ENCODE results near the gene PDHB. TPM values are rescaled to one million over a fixed set of nuclear protein-coding genes. Genes with fewer than 3 reads are reported as not detected.

The PDHB gene
- total and polyA plus RNA-seq, 4 donors = 47.8 to 92.1 (median 60.6) TPM

DNA sequence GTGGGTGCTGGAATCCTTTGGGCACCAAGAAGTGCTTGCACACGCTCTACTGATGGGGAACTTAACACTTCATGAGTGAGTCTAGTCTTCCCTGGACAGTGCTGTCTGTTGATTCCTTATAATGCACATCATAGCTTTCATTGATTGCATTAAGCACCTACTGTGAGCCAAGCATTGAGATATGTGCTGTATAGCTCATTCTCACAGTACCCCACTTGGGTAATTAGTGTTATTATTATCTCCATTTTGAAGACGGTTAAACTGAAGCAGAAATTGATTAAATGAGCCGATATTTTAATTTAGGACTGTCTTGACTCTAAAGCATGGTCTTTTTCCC lies 504 bp upstream of the PDHB start:
- H3K9me3 ChIP-seq (ENCODE audit: control insufficient read depth in 4 of 4, low read length in 3 of 4) = no peaks in the 10 kb centered on the region
- no peak for DNase-seq (ENCODE audit: low spot score)
- TF ChIP-seq JUND (IDR thresholded peaks at IDR 0.05) = no peak
- TF ChIP-seq FOXA1 (IDR thresholded peaks at IDR 0.05) = no peak
- peak overlapping the region in 1 of 2 donors; percentile 18 for H3K9ac ChIP-seq (ENCODE audit: low read depth in 1 of 2, low read length in 2 of 2)
- peaks cover 4 to 25% (median 16%) of the 10 kb centered on the region in 4 donors for H3K36me3 ChIP-seq (ENCODE audit: control insufficient read depth in 4 of 4, insufficient read depth in 3 of 4, low read depth in 1 of 4, low read length in 3 of 4)
- WGBS = 74% methylated on average over 3 of the region's 3 CpGs
- H3K27me3 ChIP-seq (ENCODE audit: control insufficient read depth in 4 of 4, insufficient read depth in 4 of 4, low read length in 3 of 4) = no peaks in the 10 kb centered on the region
- peaks cover 4 to 15% (median 11%) of the 10 kb centered on the region in 4 donors for H3K4me1 ChIP-seq (ENCODE audit: control insufficient read depth in 4 of 4, insufficient read depth in 4 of 4, low read length in 3 of 4)
- peak overlapping the region in 2 of 3 donors; percentile 18 to 91 for H3K4me3 ChIP-seq (ENCODE audit: low read depth in 1 of 3, low read length in 3 of 3)
- H3K27ac ChIP-seq (ENCODE audit: low read depth in 1 of 2, low read length in 2 of 2) = peak overlapping the region; percentile 61 to 84

DNA sequence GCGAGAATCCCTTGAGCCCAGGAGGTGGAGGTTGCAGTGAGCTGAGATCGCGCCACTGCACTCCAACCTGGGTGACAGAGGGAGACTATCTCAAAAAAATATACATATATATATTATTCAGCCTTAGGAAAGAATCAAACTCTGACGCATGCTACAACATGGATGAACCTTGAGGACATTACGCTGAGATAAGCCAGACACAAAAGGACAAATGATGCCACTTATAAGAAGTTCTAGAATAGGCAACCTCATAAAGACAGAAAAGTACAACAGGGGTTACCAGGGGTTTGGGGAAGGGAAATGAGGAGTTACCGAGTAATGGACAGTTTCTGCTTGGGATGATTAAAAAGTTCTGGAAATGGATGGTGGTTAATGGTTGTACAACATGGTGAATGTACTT lies 727 bp downstream of the PDHB start:
- H3K27me3 ChIP-seq (ENCODE audit: control insufficient read depth in 4 of 4, insufficient read depth in 4 of 4, low read length in 3 of 4) = no peaks in the 10 kb centered on the region
- H3K36me3 ChIP-seq (ENCODE audit: control insufficient read depth in 4 of 4, insufficient read depth in 3 of 4, low read depth in 1 of 4, low read length in 3 of 4) = peaks cover 6 to 38% (median 28%) of the 10 kb centered on the region in 4 donors
- H3K27ac ChIP-seq (ENCODE audit: low read depth in 1 of 2, low read length in 2 of 2) = peak overlapping the region; percentile 97 to 99
- peak overlapping the region; percentile 89 to 95 (median 91) for H3K4me3 ChIP-seq (ENCODE audit: low read depth in 1 of 3, low read length in 3 of 3)
- DNase-seq (ENCODE audit: low spot score) = no peak
- TF ChIP-seq TAF1 (conservative IDR thresholded peaks at IDR 0.05) (no peak), MAX (IDR thresholded peaks at IDR 0.05) (no peak), FOXA1 (IDR thresholded peaks at IDR 0.05) (no peak), ZBTB33 (IDR thresholded peaks at IDR 0.05) (no peak), RXRA (IDR thresholded peaks at IDR 0.05) (no peak), FOXA2 (IDR thresholded peaks at IDR 0.05) (no peak), YY1 (IDR thresholded peaks at IDR 0.05) (no peak), JUND (IDR thresholded peaks at IDR 0.05) (no peak), EGR1 (IDR thresholded peaks at IDR 0.05; ENCODE audit: low read depth in 2 of 2) (no peak), CTCF (IDR thresholded peaks at IDR 0.05; ENCODE audit: low read depth, low read length, missing input control) (no peak), RAD21 (IDR thresholded peaks at IDR 0.05) (no peak), NR2F2 (IDR thresholded peaks at IDR 0.05) (no peak), SP1 (IDR thresholded peaks at IDR 0.05) (no peak), ATF3 (IDR thresholded peaks at IDR 0.05) (no peak), HNF4G (IDR thresholded peaks at IDR 0.05) (no peak), GABPA (IDR thresholded peaks at IDR 0.05 in 1 of 2, conservative IDR thresholded peaks at IDR 0.05 in 1 of 2) (no peak)
- TF ChIP-seq, protein P1, sequence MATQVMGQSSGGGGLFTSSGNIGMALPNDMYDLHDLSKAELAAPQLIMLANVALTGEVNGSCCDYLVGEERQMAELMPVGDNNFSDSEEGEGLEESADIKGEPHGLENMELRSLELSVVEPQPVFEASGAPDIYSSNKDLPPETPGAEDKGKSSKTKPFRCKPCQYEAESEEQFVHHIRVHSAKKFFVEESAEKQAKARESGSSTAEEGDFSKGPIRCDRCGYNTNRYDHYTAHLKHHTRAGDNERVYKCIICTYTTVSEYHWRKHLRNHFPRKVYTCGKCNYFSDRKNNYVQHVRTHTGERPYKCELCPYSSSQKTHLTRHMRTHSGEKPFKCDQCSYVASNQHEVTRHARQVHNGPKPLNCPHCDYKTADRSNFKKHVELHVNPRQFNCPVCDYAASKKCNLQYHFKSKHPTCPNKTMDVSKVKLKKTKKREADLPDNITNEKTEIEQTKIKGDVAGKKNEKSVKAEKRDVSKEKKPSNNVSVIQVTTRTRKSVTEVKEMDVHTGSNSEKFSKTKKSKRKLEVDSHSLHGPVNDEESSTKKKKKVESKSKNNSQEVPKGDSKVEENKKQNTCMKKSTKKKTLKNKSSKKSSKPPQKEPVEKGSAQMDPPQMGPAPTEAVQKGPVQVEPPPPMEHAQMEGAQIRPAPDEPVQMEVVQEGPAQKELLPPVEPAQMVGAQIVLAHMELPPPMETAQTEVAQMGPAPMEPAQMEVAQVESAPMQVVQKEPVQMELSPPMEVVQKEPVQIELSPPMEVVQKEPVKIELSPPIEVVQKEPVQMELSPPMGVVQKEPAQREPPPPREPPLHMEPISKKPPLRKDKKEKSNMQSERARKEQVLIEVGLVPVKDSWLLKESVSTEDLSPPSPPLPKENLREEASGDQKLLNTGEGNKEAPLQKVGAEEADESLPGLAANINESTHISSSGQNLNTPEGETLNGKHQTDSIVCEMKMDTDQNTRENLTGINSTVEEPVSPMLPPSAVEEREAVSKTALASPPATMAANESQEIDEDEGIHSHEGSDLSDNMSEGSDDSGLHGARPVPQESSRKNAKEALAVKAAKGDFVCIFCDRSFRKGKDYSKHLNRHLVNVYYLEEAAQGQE (IDR thresholded peaks at IDR 0.05) = no peak
- WGBS = 69% methylated on average over 6 of the region's 6 CpGs
- peaks cover 4 to 15% (median 11%) of the 10 kb centered on the region in 4 donors for H3K4me1 ChIP-seq (ENCODE audit: control insufficient read depth in 4 of 4, insufficient read depth in 4 of 4, low read length in 3 of 4)
- peak overlapping the region; percentile 72 to 89 for H3K9ac ChIP-seq (ENCODE audit: low read depth in 1 of 2, low read length in 2 of 2)
- H3K9me3 ChIP-seq (ENCODE audit: control insufficient read depth in 4 of 4, low read length in 3 of 4) = no peaks in the 10 kb centered on the region

Data from liver (tissue), 9 donors.